Erythroblast (primary cell): ENCODE measurements around the gene CALML6.

Source experiments
- DNase-seq, 2 experiments: peaks; one replicate each; lab custom pipeline; 2025; lab: John Stamatoyannopoulos, UW
- GATA1 ChIP-seq: IDR thresholded peaks from 2 replicates; pipeline ENCODE4 v1.6.1; 2011; ENCODE audit warnings: low read depth, mild to moderate bottlenecking, control low read depth, low read length, moderate library complexity
- POLR2A ChIP-seq: IDR thresholded peaks from 2 replicates; pipeline ENCODE4 v1.6.1; 2011; ENCODE audit warnings: mild to moderate bottlenecking, low read length

Gene CALML6

DNA sequence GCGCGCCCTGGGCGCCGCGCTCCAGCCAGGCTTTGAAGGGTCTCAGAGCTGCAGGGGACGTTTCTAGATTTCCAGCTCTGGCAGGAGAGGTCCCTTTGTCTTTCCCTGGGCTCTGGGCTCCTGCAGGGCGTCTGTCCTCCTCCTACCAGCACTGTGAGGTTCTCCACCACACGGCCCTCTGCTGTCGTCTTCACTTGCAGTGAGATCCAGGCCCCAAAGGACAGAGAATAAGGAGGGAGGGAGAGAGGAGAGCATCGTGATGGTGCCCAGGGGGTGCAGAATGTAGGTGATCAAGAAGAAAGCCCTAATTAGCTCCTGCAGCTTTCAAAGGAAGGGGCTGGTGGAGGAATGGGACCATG is 20.0 kb upstream of the CALML6 start:
- no peak for TF ChIP-seq GATA1
- TF ChIP-seq POLR2A = no peak
- no peak for DNase-seq

GRCh38 chr1:1895456-1896336 is 19.4 kb upstream of the CALML6 start:
- DNase-seq = no peak

DNA sequence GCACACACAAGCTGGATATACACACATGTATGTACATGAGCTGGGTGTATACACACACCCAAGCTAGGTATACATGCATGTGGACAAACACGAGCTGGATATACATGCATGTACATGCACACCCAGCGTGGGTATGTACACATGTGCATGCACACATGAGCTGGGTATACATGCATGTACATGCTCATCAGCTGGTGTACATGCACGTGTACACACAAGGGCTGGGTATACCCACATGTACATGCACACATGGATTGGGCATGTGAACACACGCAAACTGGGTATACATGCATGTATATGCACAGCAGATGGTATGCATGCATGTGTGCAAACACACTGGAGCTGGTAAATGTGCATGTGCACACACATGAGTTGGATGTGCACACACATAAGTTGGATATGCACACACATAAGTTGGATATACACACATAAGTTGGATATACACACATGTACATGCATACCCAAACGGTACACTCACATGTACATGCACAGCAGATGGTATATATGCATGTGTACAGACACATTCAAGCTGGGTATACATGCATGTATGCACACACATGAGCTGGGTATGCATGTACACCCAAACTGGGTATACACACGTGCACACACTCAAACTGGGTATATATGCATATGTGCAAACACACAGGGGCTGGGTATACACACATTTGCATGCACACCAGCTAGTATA is 16.7 kb upstream of the CALML6 start:
- TF ChIP-seq GATA1 (no peak), POLR2A (no peak)
- no peak for DNase-seq

More at GRCh38 chr1:1895456-1896336, 19.4 kb upstream of the CALML6 start:
- TF ChIP-seq GATA1 (no peak), POLR2A (no peak)

DNA sequence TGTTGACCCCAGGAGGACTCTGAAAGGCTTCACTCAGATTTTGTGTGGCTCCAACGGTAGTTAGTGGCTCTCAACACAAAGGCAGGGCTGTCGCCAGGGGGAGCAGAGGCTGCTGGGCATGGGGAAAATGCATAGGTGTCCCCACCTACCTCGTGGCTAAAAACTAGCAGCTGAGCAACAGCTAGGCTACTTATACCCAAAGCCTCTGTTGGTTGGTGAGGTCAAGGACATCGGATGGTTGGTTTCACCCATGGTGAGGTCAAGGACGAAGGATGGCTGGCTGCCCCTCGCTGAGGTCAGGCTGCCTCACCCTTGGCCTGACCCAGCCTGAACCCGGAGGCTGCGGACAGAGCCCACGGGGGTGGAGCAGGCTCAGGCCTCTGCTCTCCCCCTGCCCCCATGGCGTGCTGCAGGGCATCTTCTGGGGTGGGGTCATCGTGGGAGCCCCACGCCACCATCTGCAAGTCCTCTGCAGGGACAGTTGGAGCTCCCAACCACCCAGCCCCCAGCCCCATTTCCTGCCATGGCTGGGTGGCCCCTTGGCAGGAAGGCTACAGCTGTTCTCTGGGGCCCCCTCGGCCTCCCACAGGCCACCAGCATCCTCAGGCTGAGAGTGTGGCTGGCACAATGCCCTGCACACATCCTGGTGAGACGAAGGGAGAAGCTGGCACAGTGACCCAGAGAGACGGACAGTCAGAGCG is 15.6 kb upstream of the CALML6 start:
- DNase-seq = no peak
- TF ChIP-seq POLR2A (no peak), GATA1 (no peak)

DNA sequence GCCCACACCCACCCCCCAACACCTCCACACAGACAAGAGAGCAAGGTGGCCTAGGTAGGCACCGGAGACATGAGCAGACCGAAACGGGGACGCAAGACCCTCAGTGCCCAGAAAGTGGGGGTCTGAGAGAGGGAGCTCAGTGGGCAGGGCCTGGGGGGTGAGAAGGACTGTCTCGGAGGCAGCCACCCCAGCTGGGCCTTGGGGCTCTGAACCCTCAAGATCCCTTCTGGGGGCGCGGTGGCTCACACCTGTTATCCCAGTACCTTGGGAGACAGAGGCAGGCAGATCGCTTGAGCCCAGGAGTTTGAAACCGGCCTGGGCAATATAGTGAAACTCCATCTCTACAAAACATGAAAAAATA is 15.1 kb upstream of the CALML6 start:
- TF ChIP-seq POLR2A (no peak), GATA1 (no peak)
- DNase-seq = no peak

DNA sequence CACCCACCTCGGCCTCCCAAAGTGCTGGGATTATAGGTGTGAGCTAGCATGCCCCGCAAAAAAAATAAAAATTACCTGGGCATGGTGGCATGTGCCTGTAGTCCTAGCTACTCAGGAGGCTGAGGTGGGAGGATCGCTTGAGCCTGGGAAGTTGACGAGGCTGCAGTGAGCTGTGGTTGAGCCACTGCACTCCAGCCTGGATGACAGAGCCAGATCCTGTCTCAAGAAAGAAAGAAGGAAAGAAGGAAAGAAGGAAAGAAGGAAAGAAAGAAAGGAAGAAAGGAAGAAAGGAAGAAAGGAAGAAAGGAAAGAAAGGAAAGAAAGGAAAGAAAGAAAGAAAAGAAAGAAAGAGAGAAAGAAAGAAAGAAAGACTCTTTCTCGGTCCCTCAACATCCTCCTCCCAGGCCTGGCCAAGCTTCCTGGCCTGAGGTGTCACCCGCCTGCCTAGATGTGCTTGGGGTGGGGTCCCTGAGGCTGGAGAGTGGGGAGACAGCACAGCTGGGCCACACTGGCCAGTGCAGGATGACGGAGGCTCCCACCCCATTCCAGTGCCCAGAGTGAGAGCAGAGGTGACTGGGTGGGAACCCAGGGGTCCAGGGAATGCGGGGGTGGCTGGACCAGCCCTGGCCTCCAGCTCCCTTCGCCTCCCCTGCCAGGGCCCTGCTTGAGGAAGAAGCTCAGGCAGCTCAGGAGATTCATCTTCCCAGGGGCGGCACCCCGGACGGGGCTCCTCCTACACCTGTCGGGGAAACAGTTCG is 14.0 kb upstream of the CALML6 start:
- no peak for DNase-seq
- TF ChIP-seq POLR2A = no peak
- no peak for TF ChIP-seq GATA1

DNA sequence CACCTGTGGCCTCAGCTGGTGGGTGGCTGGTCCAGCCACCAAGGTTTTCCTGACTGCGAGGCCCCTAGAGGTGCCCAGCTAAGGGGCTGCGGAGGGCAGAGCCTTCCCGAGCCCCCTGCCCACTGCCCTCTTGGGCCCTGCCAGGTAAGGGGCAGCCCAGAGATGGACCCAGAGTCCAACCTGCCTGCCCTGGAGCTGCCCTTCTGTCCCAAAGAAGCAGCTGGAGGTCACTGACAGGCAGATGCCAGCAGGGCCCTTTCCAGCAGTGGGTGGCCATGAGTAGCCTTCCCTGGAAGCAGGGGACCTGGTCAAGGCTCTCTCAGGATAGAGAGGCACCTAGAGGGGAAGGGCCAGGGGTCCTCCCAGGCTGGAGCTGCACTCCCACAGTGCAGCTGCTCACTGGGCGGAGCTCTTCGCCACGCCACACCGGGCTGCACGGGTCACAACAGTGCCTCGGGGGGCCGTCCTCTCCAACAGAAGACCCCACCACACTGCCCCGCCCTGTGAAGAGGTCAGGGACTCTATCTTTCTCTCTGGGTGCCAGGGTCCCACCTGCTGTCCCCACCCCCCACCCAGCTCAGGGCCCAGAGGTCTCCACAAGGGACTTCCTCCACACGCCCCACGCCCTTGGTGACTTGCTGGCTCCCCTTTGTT is 13.3 kb upstream of the CALML6 start:
- TF ChIP-seq POLR2A (no peak), GATA1 (no peak)
- DNase-seq = no peak

DNA sequence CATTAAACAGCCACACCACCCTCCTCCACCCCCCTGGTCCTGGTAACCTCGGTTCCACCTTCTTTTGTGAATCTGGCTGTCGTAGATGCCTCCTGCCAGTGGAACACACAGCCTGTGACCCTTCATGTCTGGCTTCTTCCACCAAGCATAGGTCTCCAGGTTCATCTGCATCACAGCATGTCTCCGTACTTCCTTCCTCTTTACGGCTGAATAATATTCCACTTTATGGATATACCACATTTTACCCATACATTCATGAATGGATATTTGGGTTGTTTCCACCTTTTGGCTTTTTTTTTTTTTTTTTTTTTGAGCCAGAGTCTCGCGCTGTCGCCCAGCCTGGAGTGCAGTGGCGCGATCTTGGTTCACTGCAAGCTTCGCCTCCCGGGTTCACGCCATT is 11.8 kb upstream of the CALML6 start:
- no peak for TF ChIP-seq GATA1
- no peak for DNase-seq

DNA sequence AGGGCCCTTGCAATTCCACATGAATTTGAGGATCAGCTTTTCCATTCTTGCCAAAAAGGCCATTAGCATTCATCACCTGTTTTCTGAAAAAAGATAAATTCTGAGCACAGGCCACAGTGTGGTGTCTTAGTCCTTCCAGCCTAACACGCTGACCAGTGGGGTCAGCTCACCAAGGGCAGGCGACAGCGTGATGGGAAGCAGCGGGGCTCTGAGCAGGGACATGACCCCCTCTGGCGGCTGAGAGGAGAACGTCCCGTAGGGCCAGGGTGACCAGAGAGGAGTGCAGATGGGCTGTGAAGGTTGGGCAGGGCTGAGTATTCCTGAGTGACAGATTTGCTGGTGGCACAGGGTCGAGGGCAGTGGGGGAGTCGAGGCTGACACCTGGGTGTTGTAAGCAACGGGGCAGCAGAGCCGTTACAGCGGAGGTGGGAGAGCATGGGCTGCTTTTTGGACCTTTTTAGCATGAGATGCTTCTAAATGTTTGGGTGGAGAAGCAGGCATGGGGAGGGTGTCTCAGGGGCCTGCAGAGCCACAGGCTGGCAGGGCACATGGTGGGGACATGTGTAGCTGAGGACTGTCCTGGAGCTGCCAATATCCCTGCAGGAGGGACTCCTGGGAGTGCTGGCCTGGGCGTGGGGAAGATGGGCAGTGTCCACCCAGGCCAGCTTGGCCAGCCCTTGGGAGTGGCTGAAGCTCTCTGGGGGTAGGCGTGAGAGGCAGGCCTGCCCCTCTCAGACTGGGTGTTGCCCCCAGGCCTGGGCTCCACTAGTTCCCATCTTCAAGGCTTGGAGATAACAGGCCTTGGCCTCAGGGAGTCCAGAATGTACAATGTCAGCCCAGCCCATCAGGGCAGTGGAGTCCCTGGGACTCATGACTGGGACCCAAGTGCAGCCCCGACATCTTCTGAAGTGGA is 8.6 kb upstream of the CALML6 start:
- no peak for TF ChIP-seq GATA1
- TF ChIP-seq POLR2A = no peak
- DNase-seq = peak; percentile 79 to 86

DNA sequence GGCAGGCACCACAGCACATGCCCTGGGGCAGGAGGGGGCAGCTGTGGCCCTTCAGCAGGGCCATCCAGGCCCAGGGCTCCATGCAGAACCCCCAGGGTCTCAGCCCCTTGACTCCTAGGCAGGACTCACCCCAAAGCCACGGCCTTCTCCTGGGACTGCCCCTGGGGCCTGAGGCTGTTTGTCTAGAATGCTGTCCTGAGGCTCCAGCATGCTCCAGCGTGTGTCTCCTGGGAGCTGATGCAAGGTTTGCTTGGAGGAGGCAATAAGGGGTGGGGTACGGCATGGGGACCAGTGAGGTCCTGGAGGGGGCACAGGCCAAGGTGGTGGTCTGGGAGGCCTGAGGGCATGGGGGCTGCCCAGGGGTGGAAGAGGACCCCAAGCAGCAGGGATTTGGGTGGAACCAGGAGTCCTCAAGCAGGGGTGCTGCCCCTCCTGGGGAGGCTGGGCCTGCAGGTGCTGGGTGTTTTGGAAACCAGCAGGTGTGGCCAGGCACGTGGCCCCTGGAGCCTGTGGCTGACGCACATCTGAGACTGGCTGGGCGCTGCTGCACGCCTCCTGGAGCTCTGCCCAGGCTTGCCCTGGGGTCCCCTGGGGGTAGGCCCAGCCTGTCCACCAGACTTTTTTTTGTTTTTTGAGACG is 7.8 kb upstream of the CALML6 start:
- peak; percentile 38 to 70 for DNase-seq
- no peak for TF ChIP-seq GATA1

DNA sequence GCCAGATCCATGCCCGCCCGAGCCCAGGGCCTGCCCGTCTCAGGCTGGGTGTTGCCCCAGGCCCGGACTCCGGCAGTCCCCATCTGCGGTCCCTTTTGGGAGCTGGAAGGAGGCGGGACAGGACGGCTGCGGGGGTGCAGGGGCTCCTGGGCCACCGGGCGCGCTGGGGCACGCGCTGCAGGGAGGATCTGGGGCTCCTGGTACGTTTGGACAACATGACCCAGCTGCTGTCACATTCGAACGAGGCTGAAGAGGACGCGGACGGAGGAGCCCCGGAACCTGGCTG is 6.6 kb upstream of the CALML6 start:
- DNase-seq = no peak

DNA sequence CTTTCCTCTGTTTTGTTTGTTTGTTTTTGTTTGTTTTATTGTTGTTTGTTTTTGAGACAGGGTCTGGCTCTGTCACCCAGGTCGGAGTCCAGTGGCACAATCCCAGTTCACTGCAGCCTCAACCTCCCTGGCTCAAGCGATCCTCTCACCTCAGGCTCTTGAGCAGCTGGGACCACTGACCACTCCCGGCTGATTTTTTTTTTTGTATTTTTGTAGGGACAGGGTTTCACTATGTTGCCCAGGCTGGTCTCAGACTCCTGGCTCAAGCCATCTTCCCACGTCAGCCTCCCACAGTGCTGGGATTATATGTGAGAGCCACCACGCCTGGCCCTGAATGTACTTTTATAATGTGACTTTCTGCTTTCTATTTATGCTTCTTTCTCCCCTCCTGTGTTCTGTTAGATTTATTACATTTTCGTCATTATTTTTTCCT is 5.0 kb upstream of the CALML6 start:
- no peak for DNase-seq
- TF ChIP-seq POLR2A (no peak), GATA1 (no peak)

More for the DNA sequence above, 6.6 kb upstream of the CALML6 start:
- TF ChIP-seq GATA1 (no peak), POLR2A (no peak)
